Measurements from ENCODE around the gene HBG1. TPM values are rescaled to one million over a fixed set of nuclear protein-coding genes. Genes with fewer than 3 reads are reported as not detected.

HBG1 gene
- total and polyA plus RNA-seq, 2 experiments from 2014 or later: not detected

DNA sequence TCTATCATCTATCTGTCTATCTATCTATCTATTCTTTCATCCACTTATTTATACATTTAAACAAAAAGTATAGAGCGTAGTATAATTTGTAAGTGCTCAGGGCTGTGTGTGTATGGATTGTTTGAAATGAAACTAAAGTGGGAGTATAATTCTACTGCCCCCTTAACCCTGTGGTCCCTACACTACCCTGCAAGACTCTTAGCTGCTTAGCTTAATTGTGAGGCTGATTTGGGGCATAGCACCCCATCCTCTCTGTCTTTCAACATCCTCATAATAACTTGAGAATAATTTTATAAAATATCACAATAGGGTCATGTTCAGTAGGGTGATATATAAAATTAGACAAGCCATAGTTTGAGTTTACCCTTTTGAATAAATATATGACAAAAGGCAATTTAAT, 40.4 kb upstream of the HBG1 start:
- no peaks in the 10 kb centered on the region for H3K27me3 Mint-ChIP-seq (ENCODE audit: insufficient read depth, low read depth, poor library complexity)
- no peaks in the 10 kb centered on the region for H3K27me3 ChIP-seq (ENCODE audit: insufficient read depth)
- H3K36me3 ChIP-seq (ENCODE audit: insufficient read depth): no peaks in the 10 kb centered on the region
- H3K4me3 ChIP-seq: no peak overlapping the region
- no peak for TF ChIP-seq NANOG (IDR thresholded peaks at IDR 0.05; ENCODE audit: borderline replicate concordance)
- TF ChIP-seq, protein P1, sequence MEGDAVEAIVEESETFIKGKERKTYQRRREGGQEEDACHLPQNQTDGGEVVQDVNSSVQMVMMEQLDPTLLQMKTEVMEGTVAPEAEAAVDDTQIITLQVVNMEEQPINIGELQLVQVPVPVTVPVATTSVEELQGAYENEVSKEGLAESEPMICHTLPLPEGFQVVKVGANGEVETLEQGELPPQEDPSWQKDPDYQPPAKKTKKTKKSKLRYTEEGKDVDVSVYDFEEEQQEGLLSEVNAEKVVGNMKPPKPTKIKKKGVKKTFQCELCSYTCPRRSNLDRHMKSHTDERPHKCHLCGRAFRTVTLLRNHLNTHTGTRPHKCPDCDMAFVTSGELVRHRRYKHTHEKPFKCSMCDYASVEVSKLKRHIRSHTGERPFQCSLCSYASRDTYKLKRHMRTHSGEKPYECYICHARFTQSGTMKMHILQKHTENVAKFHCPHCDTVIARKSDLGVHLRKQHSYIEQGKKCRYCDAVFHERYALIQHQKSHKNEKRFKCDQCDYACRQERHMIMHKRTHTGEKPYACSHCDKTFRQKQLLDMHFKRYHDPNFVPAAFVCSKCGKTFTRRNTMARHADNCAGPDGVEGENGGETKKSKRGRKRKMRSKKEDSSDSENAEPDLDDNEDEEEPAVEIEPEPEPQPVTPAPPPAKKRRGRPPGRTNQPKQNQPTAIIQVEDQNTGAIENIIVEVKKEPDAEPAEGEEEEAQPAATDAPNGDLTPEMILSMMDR (conservative IDR thresholded peaks at IDR 0.05; ENCODE audit: low read depth in 2 of 2): no peak
- no peak for TF ChIP-seq ZNF114 (CRISPR knock-in tag; IDR thresholded peaks at IDR 0.05)
- TF ChIP-seq EZH2phosphoT487 (IDR thresholded peaks at IDR 0.05; ENCODE audit: unreplicated experiment): no peak
- TF ChIP-seq, protein P2, sequence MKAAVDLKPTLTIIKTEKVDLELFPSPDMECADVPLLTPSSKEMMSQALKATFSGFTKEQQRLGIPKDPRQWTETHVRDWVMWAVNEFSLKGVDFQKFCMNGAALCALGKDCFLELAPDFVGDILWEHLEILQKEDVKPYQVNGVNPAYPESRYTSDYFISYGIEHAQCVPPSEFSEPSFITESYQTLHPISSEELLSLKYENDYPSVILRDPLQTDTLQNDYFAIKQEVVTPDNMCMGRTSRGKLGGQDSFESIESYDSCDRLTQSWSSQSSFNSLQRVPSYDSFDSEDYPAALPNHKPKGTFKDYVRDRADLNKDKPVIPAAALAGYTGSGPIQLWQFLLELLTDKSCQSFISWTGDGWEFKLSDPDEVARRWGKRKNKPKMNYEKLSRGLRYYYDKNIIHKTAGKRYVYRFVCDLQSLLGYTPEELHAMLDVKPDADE (IDR thresholded peaks at IDR 0.05): no peak
- no peak for TF ChIP-seq STAT1 (IDR thresholded peaks at IDR 0.05; ENCODE audit: unreplicated experiment)
- no peak for TF ChIP-seq POLR2AphosphoS5 (IDR thresholded peaks at IDR 0.05; ENCODE audit: low read depth)
- TF ChIP-seq JUNB (IDR thresholded peaks at IDR 0.05; ENCODE audit: unreplicated experiment): no peak
- TF ChIP-seq, protein P3, sequence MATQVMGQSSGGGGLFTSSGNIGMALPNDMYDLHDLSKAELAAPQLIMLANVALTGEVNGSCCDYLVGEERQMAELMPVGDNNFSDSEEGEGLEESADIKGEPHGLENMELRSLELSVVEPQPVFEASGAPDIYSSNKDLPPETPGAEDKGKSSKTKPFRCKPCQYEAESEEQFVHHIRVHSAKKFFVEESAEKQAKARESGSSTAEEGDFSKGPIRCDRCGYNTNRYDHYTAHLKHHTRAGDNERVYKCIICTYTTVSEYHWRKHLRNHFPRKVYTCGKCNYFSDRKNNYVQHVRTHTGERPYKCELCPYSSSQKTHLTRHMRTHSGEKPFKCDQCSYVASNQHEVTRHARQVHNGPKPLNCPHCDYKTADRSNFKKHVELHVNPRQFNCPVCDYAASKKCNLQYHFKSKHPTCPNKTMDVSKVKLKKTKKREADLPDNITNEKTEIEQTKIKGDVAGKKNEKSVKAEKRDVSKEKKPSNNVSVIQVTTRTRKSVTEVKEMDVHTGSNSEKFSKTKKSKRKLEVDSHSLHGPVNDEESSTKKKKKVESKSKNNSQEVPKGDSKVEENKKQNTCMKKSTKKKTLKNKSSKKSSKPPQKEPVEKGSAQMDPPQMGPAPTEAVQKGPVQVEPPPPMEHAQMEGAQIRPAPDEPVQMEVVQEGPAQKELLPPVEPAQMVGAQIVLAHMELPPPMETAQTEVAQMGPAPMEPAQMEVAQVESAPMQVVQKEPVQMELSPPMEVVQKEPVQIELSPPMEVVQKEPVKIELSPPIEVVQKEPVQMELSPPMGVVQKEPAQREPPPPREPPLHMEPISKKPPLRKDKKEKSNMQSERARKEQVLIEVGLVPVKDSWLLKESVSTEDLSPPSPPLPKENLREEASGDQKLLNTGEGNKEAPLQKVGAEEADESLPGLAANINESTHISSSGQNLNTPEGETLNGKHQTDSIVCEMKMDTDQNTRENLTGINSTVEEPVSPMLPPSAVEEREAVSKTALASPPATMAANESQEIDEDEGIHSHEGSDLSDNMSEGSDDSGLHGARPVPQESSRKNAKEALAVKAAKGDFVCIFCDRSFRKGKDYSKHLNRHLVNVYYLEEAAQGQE (IDR thresholded peaks at IDR 0.05; ENCODE audit: unreplicated experiment): no peak
- no peak for TF ChIP-seq CREB1 (CRISPR knock-in tag; IDR thresholded peaks at IDR 0.05; ENCODE audit: low read depth)
- TF ChIP-seq, protein P4, sequence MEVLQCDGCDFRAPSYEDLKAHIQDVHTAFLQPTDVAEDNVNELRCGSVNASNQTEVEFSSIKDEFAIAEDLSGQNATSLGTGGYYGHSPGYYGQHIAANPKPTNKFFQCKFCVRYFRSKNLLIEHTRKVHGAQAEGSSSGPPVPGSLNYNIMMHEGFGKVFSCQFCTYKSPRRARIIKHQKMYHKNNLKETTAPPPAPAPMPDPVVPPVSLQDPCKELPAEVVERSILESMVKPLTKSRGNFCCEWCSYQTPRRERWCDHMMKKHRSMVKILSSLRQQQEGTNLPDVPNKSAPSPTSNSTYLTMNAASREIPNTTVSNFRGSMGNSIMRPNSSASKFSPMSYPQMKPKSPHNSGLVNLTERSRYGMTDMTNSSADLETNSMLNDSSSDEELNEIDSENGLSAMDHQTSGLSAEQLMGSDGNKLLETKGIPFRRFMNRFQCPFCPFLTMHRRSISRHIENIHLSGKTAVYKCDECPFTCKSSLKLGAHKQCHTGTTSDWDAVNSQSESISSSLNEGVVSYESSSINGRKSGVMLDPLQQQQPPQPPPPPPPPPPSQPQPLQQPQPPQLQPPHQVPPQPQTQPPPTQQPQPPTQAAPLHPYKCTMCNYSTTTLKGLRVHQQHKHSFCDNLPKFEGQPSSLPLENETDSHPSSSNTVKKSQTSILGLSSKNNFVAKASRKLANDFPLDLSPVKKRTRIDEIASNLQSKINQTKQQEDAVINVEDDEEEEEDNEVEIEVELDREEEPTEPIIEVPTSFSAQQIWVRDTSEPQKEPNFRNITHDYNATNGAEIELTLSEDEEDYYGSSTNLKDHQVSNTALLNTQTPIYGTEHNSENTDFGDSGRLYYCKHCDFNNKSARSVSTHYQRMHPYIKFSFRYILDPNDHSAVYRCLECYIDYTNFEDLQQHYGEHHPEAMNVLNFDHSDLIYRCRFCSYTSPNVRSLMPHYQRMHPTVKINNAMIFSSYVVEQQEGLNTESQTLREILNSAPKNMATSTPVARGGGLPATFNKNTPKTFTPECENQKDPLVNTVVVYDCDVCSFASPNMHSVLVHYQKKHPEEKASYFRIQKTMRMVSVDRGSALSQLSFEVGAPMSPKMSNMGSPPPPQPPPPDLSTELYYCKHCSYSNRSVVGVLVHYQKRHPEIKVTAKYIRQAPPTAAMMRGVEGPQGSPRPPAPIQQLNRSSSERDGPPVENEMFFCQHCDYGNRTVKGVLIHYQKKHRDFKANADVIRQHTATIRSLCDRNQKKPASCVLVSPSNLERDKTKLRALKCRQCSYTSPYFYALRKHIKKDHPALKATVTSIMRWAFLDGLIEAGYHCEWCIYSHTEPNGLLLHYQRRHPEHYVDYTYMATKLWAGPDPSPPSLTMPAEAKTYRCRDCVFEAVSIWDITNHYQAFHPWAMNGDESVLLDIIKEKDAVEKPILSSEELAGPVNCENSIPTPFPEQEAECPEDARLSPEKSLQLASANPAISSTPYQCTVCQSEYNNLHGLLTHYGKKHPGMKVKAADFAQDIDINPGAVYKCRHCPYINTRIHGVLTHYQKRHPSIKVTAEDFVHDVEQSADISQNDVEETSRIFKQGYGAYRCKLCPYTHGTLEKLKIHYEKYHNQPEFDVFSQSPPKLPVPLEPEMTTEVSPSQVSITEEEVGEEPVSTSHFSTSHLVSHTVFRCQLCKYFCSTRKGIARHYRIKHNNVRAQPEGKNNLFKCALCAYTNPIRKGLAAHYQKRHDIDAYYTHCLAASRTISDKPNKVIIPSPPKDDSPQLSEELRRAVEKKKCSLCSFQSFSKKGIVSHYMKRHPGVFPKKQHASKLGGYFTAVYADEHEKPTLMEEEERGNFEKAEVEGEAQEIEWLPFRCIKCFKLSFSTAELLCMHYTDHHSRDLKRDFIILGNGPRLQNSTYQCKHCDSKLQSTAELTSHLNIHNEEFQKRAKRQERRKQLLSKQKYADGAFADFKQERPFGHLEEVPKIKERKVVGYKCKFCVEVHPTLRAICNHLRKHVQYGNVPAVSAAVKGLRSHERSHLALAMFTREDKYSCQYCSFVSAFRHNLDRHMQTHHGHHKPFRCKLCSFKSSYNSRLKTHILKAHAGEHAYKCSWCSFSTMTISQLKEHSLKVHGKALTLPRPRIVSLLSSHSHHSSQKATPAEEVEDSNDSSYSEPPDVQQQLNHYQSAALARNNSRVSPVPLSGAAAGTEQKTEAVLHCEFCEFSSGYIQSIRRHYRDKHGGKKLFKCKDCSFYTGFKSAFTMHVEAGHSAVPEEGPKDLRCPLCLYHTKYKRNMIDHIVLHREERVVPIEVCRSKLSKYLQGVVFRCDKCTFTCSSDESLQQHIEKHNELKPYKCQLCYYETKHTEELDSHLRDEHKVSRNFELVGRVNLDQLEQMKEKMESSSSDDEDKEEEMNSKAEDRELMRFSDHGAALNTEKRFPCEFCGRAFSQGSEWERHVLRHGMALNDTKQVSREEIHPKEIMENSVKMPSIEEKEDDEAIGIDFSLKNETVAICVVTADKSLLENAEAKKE (CRISPR knock-in tag; IDR thresholded peaks at IDR 0.05): no peak
- TF ChIP-seq EZH2 (IDR thresholded peaks at IDR 0.05; ENCODE audit: low read depth, unreplicated experiment): no peak
- TF ChIP-seq ZNF331 (CRISPR knock-in tag; IDR thresholded peaks at IDR 0.05; ENCODE audit: low read depth): no peak
- no peaks in the 10 kb centered on the region for H4K20me1 ChIP-seq (replicated peaks; ENCODE audit: insufficient read depth)
- no peak for ATAC-seq
- DNase-seq (ENCODE audit: low spot score): no peak
- no peaks in the 10 kb centered on the region for H3K4me1 ChIP-seq (ENCODE audit: insufficient read depth)
- no peaks in the 10 kb centered on the region; the same call in 2 of the 3 replicates for H3K36me3 Mint-ChIP-seq (ENCODE audit: low read depth)
- no peaks in the 10 kb centered on the region for H3K9me2 ChIP-seq (ENCODE audit: insufficient read depth)
- no peak overlapping the region for H3K27ac Mint-ChIP-seq
- no peak overlapping the region for H3K4me3 Mint-ChIP-seq
- H3K9me3 Mint-ChIP-seq: no peaks in the 10 kb centered on the region
- H3K27ac ChIP-seq (ENCODE audit: low read depth): no peak overlapping the region
- H2AFZ ChIP-seq: no peak overlapping the region
- no peak overlapping the region for H3K4me2 ChIP-seq
- no peaks in the 10 kb centered on the region for H3K79me2 ChIP-seq (replicated peaks; ENCODE audit: insufficient read depth)
- no peaks in the 10 kb centered on the region for H3F3A ChIP-seq (replicated peaks; ENCODE audit: low read depth)
- H3K4me1 Mint-ChIP-seq: no peaks in the 10 kb centered on the region

All from GM23338 (cell line).